Stimulated activated CD4-positive, alpha-beta T cell treated with anti-CD3 and anti-CD28 coated beads, Interleukin-2, amount 100 ng/mL, for 24 hours (primary cell): ENCODE data around the gene ALDOA.
"Not testable (repeated sequence)": the region's sequence is repeated elsewhere in the genome, so short reads cannot be mapped to it uniquely, and the experiment has no call there.

ENCODE experiments used
- DNase-seq, 2 donors: peaks; one replicate each; pipeline ENCODE4 v3.0.0-alpha.2; 2020

The ALDOA gene

DNA sequence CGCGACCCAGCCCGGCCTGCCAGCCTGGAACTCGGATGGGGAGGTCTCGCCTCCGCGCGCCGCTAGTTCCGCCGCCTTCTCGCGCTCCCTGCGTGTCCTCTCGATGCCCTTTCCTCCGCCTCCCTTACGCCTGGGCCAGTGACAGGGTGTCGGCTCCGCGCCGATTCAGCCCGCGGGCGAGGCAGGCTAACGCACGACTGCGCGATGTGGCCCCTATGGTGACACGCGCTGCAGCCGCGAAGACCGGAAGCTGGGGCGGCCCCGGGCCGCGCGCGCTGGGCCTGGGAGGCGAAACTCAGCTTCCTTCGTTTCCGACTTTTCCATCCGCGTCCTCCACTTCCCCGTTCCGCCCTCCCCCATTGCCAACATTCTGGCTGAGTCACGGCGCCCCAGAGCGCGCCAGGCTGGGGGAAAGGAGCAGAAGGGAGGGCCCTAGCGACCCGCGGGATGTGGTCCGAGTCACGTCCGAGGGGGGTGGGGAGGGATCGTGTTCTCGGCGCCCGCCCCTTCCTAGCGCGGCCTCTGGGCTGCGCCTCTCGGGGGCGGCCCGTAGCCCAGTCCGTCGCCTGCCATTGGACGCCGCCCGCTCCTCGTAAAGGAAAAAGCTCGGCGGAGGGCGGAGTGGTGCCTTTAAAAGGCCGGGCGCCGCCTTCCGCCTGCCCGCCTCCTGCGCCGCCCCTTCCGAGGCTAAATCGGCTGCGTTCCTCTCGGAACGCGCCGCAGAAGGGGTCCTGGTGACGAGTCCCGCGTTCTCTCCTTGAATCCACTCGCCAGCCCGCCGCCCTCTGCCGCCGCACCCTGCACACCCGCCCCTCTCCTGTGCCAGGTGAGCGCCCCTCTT, at the start of gene ALDOA:
ALDOA (plus strand) TSS at position 659 of the 841 bp plus-strand sequence. CDS start 1,138 bp downstream, outside the sequence.
- peak; percentile 97 to 98 for DNase-seq

DNA sequence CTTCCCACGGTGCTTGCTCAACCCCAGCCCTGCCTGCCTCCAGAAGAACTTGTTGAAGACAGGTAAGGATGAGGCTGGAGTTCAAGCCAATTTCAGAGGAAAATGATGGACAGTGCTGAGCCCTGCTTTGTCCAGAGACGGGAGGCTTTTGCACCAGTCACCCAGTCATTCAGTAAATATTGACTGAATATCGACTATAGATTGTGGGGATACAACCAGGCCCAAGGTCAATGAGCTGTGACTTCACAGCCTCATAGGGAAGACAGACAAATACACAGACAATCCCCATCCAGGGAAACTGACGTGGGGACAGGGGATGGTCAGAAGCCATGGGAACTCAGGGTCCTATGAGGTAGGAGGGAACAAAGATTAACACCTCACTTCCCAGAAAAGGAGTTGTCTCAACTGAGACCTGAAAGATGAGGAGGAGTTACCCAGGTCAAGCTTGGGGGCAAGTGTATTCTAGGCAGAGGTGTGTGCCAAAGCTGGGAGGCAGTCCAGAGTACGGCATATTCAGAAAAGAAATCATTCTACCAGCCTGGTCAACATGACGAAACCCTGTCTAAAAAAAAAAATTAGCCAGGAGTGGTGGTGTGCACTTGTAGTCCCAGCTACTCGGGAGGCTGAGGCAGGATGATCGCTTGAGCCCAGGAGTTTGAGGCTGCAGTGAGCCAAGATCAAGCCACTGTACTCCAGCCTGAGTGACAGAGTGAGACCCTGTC, 48.8 kb upstream of the ALDOA start:
- DNase-seq: no peak

DNA sequence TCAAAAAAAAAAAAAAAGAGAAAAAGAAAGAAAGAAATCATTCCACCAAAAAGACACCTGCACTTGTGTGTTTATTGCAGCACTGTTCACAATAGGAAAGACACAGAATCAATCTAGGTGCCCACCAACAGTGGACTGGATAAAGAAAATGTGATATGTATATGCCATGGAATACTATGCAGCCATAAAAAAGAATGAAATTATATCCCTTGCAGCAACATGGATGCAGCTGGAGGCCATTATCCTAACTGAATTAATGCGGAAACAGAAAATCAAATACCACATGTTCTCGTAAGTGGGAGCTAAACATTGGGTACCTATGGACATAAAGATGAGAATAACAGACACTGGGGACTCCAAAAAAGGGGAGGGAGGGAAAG, 48.3 kb upstream of the ALDOA start:
- DNase-seq: no peak

DNA sequence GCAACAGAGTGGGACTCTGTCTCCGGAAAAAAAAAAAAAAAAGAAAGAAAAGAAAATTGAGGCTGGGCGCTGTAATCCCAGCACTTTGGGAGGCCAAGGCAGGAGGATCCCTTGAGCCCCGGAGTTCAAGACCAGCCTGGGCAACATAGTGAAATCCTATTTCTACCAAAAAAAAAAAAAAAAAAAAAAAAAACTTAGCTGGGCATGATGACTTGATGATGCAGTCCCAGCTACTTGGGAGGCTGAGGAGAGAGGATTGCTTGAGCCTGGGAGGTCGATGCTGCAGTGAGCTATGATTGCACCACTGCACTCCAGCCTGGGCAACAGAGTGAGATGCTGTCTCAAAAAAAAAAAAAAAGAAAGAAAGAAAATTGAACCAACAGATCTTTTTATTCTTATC, 47.6 kb upstream of the ALDOA start:
- DNase-seq: not testable (repeated sequence)

DNA sequence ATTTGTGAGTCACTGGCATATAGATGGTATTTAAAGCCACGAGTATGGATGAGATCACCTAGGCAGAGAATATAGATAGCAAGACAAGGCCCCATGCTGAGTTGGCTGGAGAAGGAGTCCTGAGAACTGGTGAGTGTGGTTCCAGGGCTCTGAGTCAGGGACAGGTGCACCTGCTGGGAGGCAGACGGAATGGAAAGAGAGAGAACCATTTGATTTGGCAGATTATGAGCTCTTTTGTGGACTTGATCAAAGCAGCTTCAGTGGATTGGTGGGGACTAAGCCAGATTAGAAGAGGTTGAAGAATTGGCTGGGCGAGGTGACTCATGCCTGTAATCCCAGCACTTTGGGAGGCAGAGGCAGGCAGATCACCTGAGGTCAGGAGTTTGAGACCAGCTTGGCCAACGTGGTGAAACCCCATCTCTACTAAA, 46.8 kb upstream of the ALDOA start:
- DNase-seq: no peak

DNA sequence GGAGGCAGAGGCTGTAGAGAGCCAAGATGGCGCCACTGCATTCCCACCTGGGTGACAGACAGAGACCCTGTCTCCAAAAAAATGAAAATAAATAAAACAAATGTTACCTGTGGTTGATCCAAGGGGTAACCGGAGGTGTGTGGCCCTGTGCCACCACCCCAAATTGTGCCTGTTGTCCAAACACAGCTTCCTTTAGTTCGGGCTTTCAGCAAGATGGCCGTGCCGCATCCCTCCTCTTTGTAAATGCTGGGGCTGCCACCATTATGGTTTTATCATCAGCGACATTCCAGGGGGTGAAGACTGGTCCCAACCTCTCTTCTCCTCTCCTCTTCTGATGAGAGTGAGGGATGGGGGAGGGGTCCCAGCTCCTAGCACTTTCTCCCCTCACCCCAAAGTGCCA, 42.7 kb upstream of the ALDOA start, which contains the start of gene C16orf92:
C16orf92 (plus strand) TSS at position 312 of the 400 bp plus-strand sequence. CDS start 143 bp downstream, outside the sequence.
- DNase-seq: no peak

DNA sequence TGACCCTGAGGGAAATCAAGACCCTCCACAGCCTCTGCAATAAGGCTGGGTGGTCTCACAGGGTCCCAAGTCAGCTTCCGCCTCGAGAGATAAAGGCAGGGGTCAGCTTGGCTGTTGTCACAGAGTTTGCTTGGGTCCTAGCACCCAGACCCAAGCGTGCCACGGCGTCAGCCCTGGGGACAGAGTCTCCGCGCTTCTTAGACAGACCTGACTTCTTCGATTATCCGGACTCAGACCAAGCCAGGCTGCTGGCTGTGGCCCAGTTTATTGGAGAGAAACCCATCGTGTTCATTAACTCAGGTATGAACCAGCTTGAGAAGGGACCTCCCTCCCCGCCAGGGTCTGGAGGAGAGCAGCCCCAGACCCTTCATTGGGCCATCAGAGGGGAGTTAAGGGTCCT, 42.0 kb upstream of the ALDOA start:
- no peak for DNase-seq

DNA sequence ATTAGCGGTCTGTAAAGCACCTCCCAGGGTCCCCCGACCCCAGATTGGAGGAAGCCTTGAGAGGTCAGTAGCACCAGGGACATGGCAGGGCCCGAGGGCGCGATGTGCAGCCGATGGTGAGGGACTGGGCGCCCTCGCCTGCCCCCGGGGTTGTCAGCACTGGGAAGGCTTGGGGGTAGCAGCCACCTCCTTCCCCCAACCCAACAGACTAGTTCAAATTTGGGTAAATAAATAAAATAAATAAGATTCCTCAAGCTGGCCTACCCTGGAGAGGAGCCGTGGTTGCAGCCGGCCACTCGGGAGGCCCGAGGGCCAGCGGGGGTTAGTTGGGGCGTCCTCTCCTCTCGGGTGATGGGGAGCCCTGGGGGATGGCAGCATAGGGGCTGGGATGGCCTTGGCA, 41.1 kb upstream of the ALDOA start:
- no peak for DNase-seq

DNA sequence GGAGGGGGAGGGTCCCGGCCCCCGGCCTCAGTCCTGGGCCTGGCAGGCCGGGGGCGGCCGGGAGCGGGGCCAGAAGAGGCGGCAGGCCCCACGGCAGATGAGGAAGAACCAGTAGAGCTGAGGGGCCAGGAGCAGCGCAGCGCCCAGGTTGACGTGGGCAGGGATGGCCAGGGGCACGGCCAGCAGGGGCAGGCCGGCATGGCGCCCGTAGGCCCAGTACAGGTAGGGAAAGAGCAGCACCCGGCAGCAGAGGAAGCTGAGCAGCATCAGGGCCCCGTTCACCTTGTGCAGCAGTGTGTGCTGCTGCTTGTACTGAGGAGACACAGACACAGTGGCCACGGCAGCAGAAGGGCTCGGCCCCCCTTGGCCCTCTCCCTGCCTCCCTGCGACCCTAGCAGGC, 40.4 kb upstream of the ALDOA start:
- DNase-seq: no peak

DNA sequence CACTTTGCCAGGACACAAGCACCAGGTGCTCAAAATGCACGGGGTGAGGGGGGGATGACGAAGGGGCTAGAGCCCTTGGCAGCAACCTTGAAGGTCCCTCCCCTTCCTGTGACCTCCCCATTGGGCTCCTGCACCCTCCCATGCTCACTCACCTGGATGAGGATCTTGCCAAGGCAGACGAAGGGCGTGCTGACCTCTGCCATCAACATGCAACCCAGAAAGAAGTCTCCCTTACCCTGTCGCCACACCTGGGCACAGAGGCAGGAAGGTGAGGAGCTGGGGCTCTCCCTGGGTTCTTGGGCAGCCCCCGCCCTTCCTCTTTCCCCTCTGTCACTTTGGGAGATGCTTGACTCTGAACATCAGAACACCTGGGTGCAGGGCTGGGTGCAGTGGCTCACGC, 40.0 kb upstream of the ALDOA start:
- DNase-seq: no peak

DNA sequence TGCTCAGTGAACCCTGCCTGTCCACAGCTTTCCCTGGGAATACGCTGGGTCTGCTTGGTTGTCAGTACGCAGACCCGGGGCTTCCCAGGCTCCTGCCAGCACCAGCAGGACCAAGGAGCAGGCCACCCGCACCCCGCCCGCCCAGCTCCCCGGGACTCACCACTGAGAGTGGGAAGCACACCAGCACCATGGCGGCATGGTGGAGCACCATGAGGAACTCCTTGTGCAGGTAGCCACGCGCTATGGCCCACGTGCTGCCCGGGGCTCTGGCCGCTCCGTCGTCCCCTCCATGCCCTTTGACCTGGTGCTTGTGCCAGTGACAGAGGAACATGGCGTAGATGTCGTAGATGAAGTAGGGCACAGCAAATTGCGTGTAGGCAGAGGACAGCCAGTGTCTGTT, 39.1 kb upstream of the ALDOA start:
- DNase-seq: no peak

DNA sequence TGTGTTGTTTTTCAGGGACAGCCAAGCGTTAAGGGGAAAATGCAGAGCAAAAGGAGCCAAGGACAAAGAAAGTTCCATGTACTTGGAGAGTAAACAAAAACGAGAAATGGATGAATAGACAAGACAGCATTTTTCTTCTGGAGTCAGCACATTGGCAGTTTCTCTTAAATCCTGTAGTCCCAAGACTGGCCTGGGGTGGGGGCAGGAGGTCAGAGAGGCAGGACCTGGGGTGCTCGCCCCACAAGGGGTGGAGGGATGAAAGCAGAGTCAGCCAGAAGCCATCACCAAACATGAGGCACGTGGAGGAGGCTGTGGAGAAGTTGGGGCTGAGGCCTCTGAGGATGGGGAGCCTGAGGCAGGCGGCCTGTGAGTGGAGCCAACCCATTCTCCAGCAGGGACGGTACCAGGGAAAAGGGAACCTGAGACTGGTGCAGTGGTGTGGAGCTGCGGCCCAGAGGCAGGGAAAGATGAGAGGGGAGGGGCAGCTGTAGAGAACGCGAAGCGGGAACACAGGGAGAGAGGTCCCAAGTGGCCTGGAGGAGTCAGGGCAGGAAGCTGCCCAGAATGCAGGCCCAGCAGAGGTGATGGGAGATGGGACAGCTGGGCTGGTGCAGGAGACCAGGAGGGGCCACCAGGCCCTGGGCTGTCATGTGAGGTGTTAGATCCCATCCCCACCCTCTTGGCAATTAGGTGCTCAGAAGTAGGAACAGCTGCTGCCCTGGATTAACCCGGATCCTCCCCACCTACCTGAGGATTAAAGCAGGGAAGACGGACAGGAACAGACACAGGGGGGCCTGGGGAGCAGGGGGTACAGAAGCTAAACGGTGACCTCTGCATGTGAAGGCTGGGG, 37.7 kb upstream of the ALDOA start:
- no peak for DNase-seq

DNA sequence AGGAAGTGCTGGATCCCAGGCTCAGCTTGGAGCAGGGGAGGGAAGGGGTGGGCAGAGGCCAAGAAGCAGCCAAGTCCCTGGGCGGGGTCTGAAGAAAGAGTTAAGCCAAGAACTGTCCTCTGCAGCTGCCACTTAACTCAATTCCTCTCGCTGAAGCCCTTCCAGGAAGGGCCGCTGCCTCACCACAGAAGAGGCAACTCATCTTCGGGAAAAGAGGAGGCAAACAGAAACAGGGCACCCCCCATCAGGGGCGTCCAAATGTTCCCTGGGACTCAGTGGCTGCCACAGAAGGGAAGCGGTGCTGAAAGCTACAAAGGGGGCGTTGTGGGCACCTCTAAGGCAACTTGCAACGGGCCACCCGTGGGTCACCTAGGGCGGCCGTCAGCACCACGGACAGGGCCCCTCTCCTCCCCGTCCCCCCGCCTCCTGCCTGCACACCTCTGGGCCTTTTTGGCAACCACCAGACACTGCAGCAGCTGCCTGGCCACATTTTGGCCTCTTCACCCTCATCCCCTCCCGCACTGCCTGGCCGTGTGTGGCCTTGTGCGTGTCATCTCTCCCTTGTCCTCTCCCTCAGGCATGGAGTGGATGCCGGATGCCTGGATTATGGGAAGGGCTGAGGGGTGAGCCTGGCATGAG, 37.0 kb upstream of the ALDOA start:
- DNase-seq: no peak

DNA sequence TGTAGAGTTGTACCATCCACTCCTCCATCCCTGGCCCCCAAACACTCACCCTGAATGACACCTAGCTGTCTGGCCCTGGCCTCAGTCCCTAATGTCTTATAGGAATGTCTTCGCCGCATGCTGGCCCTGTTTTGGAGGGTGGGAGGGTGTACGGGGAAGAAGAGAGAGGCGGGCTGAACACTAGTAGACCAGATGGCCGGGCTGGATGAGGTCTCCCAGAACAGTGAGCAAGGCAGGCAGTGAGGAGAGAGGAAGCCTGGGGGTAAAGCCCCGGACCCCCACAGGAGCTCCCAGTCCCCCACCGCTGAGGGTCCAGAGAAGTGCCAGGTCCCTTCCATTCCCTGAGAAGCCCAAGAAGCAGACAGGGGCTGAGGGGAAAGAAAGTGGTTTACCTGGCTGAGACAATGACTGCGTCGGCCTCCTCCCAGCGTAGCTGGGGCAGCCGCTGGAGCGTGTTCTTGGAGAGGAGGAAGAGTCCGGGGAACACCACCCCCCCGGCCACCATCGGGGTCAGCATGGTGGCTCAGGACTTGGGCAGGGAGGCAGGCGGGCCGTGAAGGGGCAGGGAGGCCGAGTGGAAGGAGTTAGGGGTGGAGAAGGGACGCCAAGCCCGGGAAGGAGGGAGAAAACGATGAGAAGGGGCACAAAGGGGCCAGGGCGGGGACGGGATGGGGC, 35.4 kb upstream of the ALDOA start:
- no peak for DNase-seq

DNA sequence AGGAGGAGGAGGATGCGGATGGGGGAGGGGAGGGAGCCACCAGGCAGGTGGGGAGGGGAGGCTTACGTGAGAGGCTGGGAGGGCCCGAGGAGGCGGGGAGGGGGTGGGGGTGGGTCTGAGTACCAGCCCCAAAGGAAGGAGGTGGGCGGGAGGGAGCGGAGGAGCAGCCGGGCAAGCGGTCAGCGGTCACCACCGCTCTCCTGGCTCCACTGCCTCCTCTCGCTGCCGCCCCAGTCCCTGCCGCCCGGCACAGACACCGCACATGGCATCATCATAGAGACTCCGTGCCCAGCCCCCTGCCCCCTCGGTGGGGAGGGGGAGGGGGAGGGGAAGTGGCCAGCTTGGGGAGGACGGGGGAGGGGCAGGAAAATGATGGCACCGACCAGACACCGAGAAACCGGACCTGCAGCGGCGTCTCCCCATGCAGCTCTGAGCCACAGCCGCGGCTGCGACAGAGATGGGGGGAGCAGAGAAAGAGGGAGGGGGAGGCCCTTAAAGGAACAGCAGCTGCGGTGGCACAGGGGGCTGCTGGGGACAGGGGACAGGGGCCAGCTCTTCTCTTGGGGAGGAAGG, 34.6 kb upstream of the ALDOA start, which contains the start of gene TLCD3B:
TLCD3B (minus strand) TSS at position 431 of the 573 bp plus-strand sequence. CDS start 744 bp downstream, outside the sequence.
- DNase-seq: no peak

DNA sequence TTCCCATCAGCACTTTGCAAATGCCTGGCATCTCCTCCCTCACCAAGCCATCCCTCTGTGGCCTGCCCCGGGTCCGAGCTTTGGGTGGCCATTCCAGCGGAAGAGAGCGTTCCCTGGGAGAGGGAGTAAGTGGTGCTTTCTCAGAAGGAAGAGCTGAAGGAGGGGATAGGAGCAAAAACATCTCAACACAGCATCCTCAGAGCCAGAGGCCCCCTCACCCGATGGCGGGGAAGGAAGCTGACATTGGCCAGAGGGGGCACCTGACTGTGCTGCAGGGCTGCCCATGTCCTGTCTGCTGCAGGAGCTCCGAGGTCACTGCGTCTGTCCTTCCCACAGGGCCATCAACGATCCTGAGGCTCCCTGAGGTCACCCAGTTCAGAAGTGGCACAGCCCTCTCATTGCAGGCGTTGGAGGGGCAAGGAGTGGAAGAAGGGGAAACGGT, 34.1 kb upstream of the ALDOA start:
- no peak for DNase-seq

DNA sequence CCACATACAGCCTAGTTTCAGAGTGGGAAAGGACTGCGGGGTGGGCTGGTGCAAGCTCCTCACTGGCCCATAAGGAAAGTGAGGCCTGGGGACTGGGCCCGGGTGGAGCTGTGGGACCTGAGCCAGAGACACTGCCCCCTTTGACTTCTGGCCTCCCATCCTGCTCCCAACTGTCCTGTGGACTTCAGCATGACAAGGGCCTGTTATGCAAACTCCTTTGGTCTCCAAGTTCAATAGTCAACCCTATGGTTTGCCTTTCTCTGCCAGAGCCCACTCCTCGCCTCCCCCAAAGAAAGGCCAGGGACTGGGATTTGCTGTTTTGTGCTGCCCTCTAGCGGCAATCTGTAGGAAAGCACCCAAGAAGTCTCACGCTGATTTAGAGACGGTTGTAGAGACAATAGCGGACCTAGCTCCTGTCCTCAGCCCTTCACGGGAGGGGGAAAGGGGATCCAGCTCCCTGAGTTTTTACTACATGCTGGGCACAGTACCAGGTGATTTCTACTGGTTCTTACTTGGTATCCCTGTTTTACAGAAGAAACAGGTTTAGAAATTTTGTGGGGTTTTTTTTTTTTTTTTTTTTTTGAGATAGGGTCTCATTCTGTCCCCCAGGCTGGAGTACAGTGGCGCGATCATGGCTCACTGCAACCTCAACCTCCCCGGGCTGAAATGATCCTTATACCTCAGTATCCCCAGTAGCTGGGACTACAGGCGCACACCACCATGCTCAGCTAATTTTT, 33.3 kb upstream of the ALDOA start:
- peak; percentile 68 to 70 for DNase-seq

DNA sequence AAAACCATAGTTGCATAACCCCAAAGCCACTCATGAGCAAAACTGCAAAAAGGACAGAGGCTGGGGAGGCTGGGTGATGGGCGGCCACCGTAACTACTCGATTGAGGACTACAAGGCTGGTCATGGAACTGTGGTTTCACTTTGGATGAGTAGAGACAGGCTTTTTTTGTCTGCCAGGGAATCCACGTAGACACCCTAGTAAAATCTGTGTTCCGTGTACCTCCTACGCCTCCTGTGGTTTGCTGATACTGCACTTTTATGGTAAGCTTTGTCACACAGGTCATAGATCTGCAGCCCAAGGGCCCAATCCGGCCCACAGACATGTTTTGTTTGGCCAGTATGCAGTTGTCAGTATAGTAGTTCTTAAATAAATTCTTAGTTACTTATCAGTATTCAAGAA, 32.3 kb upstream of the ALDOA start:
- DNase-seq: no peak

DNA sequence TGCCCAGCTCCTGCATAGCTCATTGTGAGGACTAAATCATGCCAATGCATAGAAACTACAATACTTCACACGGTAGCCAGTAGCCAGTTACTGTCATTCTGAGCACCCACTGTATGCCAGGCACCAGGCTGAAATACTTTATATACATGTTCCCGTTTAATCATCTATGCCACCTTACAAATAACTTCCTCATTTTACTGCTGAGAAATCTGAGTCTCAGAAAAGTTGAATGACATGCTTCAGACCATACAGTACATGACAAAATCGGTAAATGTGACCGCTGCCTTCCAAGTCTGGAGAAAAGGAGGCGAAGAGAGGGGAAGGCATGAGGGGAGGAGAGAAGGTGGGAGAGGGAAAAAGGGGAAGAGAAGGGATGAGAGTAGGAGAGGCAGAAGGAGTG, 25.3 kb upstream of the ALDOA start:
- DNase-seq: no peak

DNA sequence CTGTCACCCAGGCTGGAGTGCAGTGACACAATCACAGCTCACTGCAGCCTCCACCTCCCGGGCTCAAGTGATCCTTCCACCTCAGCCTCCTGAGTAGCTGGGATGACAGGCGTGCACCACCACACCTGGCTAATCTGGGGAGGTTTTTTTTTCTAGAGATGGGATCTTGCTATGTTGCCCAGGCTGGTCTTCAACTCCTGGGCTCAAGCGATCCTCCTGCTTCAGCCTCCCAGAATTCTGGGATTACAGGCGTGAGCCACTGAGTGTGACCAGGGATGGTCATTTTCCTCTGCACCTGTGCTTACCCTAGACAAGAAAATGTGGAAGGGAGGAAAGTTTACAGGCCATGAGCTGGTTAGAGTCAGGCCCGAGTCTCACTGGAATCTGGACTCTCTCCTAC, 24.9 kb upstream of the ALDOA start:
- not testable (repeated sequence) for DNase-seq

DNA sequence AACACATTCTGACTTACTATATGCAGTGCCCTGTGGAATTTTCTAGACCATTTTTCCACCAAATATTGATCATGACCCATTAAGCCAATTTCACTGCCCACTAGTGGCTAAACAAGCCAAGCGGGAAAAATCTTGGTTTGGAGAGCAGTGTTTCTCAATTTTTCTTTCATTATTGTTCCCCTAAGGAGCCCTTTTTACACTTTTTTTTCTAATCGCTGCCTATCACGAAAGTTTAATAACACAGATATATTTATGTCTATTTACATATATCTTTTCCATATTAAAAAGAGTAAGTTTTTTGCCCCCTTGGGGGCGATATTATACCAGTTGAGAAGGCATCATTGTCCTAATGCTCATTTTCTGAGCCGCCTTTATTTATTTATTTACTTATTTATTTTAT, 23.7 kb upstream of the ALDOA start:
- no peak for DNase-seq
